ENCODE results near the gene STK16. TPM values are rescaled to one million over a fixed set of nuclear protein-coding genes. Genes with fewer than 3 reads are reported as not detected.

STK16 gene
- total and polyA plus RNA-seq, 3 experiments from 2014 or later = 18.6 to 26.1 (median 23.0) TPM

GRCh38 chr2:219215871-219216534 lies 29.3 kb upstream of the STK16 start:
- H3K9me3 ChIP-seq (ENCODE audit: low read length) = no peaks in the 10 kb centered on the region
- H3K36me3 ChIP-seq (ENCODE audit: insufficient read depth, low read length) = peaks cover 8% of the 10 kb centered on the region
- Mint-ChIP-seq H3K36me3 (peaks cover 0 to 19% (median 5%) of the 10 kb centered on the region in 3 donors), H3K4me3 (peak overlapping the region in 1 of 7 donors; percentile 51), H3K27me3 (peaks cover 0 to 2% of the 10 kb centered on the region in 2 donors), H3K4me1 (peaks cover 22 to 32% (median 24%) of the 10 kb centered on the region in 3 donors), H3K27ac (peak overlapping the region in 2 of 8 donors; percentile 70 to 72), H3K9me3 (no peaks in the 10 kb centered on the region)
- ChIA-PET POLR2A (interaction anchor here (0.9 to 1.3 kb wide), 2 partner anchors 39 to 79 kb away, joined by 3 to 4 read pairs; partner anchors contain the start of gene CNPPD1), CTCF (interaction anchor here (0.6 to 9.0 kb wide), 12 partner anchors 33 to 79 kb away, joined by 3 to 68 read pairs (median 4); partner anchors contain the start of genes NHEJ1, SLC23A3 and TUBA4B)
- H3K4me1 ChIP-seq (ENCODE audit: insufficient read depth, low read length) = peaks cover 22% of the 10 kb centered on the region
- H3K27ac ChIP-seq (ENCODE audit: low read depth, low read length) = no peak overlapping the region
- H3K4me3 ChIP-seq (ENCODE audit: low read length) = no peak overlapping the region
- DNase-seq = no peak
- H3K27me3 ChIP-seq (ENCODE audit: insufficient read depth, low read length, poor library complexity, severe bottlenecking) = no peaks in the 10 kb centered on the region

- H3K4me3 ChIP-seq (ENCODE audit: low read length) = no peak overlapping the region
- peaks cover 17 to 27% (median 19%) of the 10 kb centered on the region in 3 donors for H3K4me1 Mint-ChIP-seq
- CTCF ChIA-PET = interaction anchor here (0.6 to 9.0 kb wide), 12 partner anchors 12 to 84 kb away, joined by 3 to 68 read pairs (median 3); partner anchors contain the start of genes DNAJB2, NHEJ1 and SLC23A3
- H3K4me3 Mint-ChIP-seq = peak overlapping the region in 5 of 7 donors; percentile 22 to 54 (median 51)
- DNase-seq = no peak
- no peaks in the 10 kb centered on the region for H3K27me3 ChIP-seq (ENCODE audit: insufficient read depth, low read length, poor library complexity, severe bottlenecking)
- peak overlapping the region in 2 of 8 donors; percentile 72 to 83 for H3K27ac Mint-ChIP-seq
- peaks cover 13% of the 10 kb centered on the region for H3K36me3 ChIP-seq (ENCODE audit: insufficient read depth, low read length)
- peaks cover 2 to 24% (median 9%) of the 10 kb centered on the region in 3 donors for H3K36me3 Mint-ChIP-seq
- H3K4me1 ChIP-seq (ENCODE audit: insufficient read depth, low read length) = peaks cover 18% of the 10 kb centered on the region
- no peaks in the 10 kb centered on the region for H3K9me3 Mint-ChIP-seq
- POLR2A ChIA-PET = interaction anchor here (1.3 kb wide), 1 partner anchor 40 kb away, joined by 4 read pairs; the partner anchor contains the start of gene CNPPD1
- H3K27ac ChIP-seq (ENCODE audit: low read depth, low read length) = no peak overlapping the region
- H3K27me3 Mint-ChIP-seq = peaks cover 0 to 2% of the 10 kb centered on the region in 2 donors
- no peaks in the 10 kb centered on the region for H3K9me3 ChIP-seq (ENCODE audit: low read length)
Observed at GRCh38 chr2:219216535-219216915, 28.8 kb upstream of the STK16 start.

GRCh38 chr2:219218217-219218731 lies 27.0 kb upstream of the STK16 start:
- H3K4me3 ChIP-seq (ENCODE audit: low read length) = peak overlapping the region; percentile 72
- H3K27ac ChIP-seq (ENCODE audit: low read depth, low read length) = peak overlapping the region; percentile 68
- peak in 2 of 5 donors; percentile 6 to 7 for DNase-seq
- peaks cover 18% of the 10 kb centered on the region for H3K4me1 ChIP-seq (ENCODE audit: insufficient read depth, low read length)
- ChIA-PET CTCF (interaction anchor here (0.7 to 9.0 kb wide), 10 partner anchors 11 to 76 kb away, joined by 3 to 68 read pairs (median 5); partner anchors contain the start of genes ANKZF1, ATG9A, GLB1L and NHEJ1), POLR2A (interaction anchor here (0.6 to 2.7 kb wide), 11 partner anchors 10 to 61 kb away, joined by 3 to 24 read pairs (median 5); partner anchors contain the start of genes ANKZF1, ATG9A, CNPPD1 and DNAJB2)
- Mint-ChIP-seq H3K36me3 (peaks cover 4 to 40% (median 10%) of the 10 kb centered on the region in 3 donors), H3K4me3 (peak overlapping the region; percentile 66 to 91 (median 83)), H3K27ac (peak overlapping the region; percentile 36 to 85 (median 78)), H3K27me3 (peaks cover 0 to 2% of the 10 kb centered on the region in 2 donors), H3K9me3 (no peaks in the 10 kb centered on the region), H3K4me1 (peaks cover 18 to 26% (median 18%) of the 10 kb centered on the region in 3 donors)
- H3K36me3 ChIP-seq (ENCODE audit: insufficient read depth, low read length) = peaks cover 28% of the 10 kb centered on the region
- H3K27me3 ChIP-seq (ENCODE audit: insufficient read depth, low read length, poor library complexity, severe bottlenecking) = no peaks in the 10 kb centered on the region
- no peaks in the 10 kb centered on the region for H3K9me3 ChIP-seq (ENCODE audit: low read length)

GRCh38 chr2:219218732-219219701 lies 26.3 kb upstream of the STK16 start, which contains the start of gene ABCB6:
TSS of gene ABCB6 (minus strand) at chr2:219218958. CDS start at chr2:219218673, 285 bp downstream.
- Mint-ChIP-seq H3K36me3 (peaks cover 7 to 46% (median 13%) of the 10 kb centered on the region in 3 donors), H3K4me1 (peaks cover 18 to 26% (median 18%) of the 10 kb centered on the region in 3 donors), H3K9me3 (no peaks in the 10 kb centered on the region), H3K27me3 (peaks cover 0 to 2% of the 10 kb centered on the region in 2 donors), H3K4me3 (peak within 1 kb of the TSS; percentile 66 to 91 (median 83)), H3K27ac (peak within 1 kb of the TSS; percentile 36 to 88 (median 79))
- H3K4me1 ChIP-seq (ENCODE audit: insufficient read depth, low read length) = peaks cover 18% of the 10 kb centered on the region
- H3K27ac ChIP-seq (ENCODE audit: low read depth, low read length) = peak within 1 kb of the TSS; percentile 68
- ChIA-PET CTCF (interaction anchor here (0.7 to 9.0 kb wide), 11 partner anchors 10 to 76 kb away, joined by 3 to 68 read pairs (median 5); partner anchors contain the start of genes ANKZF1, ATG9A, NHEJ1 and SLC23A3), POLR2A (interaction anchor here (0.6 to 2.7 kb wide), 9 partner anchors 10 to 76 kb away, joined by 3 to 24 read pairs (median 7); partner anchors contain the start of genes ANKZF1, ATG9A, DNAJB2 and GLB1L)
- peaks cover 36% of the 10 kb centered on the region for H3K36me3 ChIP-seq (ENCODE audit: insufficient read depth, low read length)
- peak within 1 kb of the TSS; percentile 72 for H3K4me3 ChIP-seq (ENCODE audit: low read length)
- H3K9me3 ChIP-seq (ENCODE audit: low read length) = no peaks in the 10 kb centered on the region
- DNase-seq = peak; percentile 70 to 87 (median 83)
- no peaks in the 10 kb centered on the region for H3K27me3 ChIP-seq (ENCODE audit: insufficient read depth, low read length, poor library complexity, severe bottlenecking)

- H3K4me1 ChIP-seq (ENCODE audit: insufficient read depth, low read length) = peaks cover 18% of the 10 kb centered on the region
- no peak overlapping the region for H3K4me3 ChIP-seq (ENCODE audit: low read length)
- Mint-ChIP-seq H3K27me3 (peaks cover 0 to 2% of the 10 kb centered on the region in 2 donors), H3K27ac (peak overlapping the region in 5 of 8 donors; percentile 3 to 88 (median 45)), H3K4me1 (peaks cover 18 to 29% (median 18%) of the 10 kb centered on the region in 3 donors), H3K36me3 (peaks cover 7 to 52% (median 12%) of the 10 kb centered on the region in 3 donors), H3K9me3 (no peaks in the 10 kb centered on the region), H3K4me3 (peak overlapping the region in 3 of 7 donors; percentile 28 to 54 (median 29))
- no peak for DNase-seq
- ChIA-PET POLR2A (interaction anchor here (0.9 to 2.7 kb wide), 4 partner anchors 9 to 75 kb away, joined by 4 to 24 read pairs (median 8); partner anchors contain the start of genes ANKZF1, ATG9A, TUBA4A and TUBA4B), CTCF (interaction anchor here (0.7 to 2.9 kb wide), 5 partner anchors 9 to 75 kb away, joined by 3 to 14 read pairs (median 5); partner anchors contain the start of genes SLC23A3, TUBA4A and TUBA4B)
- no peaks in the 10 kb centered on the region for H3K9me3 ChIP-seq (ENCODE audit: low read length)
- H3K36me3 ChIP-seq (ENCODE audit: insufficient read depth, low read length) = peaks cover 45% of the 10 kb centered on the region
- H3K27me3 ChIP-seq (ENCODE audit: insufficient read depth, low read length, poor library complexity, severe bottlenecking) = no peaks in the 10 kb centered on the region
- H3K27ac ChIP-seq (ENCODE audit: low read depth, low read length) = no peak overlapping the region
Observed at GRCh38 chr2:219219784-219220532, 25.3 kb upstream of the STK16 start.

GRCh38 chr2:219220652-219221402 lies 24.5 kb upstream of the STK16 start:
- Mint-ChIP-seq H3K9me3 (no peaks in the 10 kb centered on the region), H3K4me1 (peaks cover 18 to 34% (median 18%) of the 10 kb centered on the region in 3 donors), H3K4me3 (peak overlapping the region in 4 of 7 donors; percentile 10 to 54 (median 20)), H3K36me3 (peaks cover 7 to 61% (median 12%) of the 10 kb centered on the region in 3 donors), H3K27ac (peak overlapping the region in 4 of 8 donors; percentile 3 to 61 (median 30)), H3K27me3 (peaks cover 0 to 2% of the 10 kb centered on the region in 2 donors)
- H3K9me3 ChIP-seq (ENCODE audit: low read length) = no peaks in the 10 kb centered on the region
- H3K27ac ChIP-seq (ENCODE audit: low read depth, low read length) = no peak overlapping the region
- ChIA-PET CTCF (interaction anchor here (0.7 to 2.9 kb wide), 3 partner anchors 10 to 74 kb away, joined by 4 to 14 read pairs (median 7); no protein-coding TSS in a partner anchor), POLR2A (interaction anchor here (1.4 kb wide), 1 partner anchor 24 kb away, joined by 4 read pairs; the partner anchor contains the start of genes GLB1L and STK16)
- no peak overlapping the region for H3K4me3 ChIP-seq (ENCODE audit: low read length)
- H3K36me3 ChIP-seq (ENCODE audit: insufficient read depth, low read length) = peaks cover 54% of the 10 kb centered on the region
- no peaks in the 10 kb centered on the region for H3K27me3 ChIP-seq (ENCODE audit: insufficient read depth, low read length, poor library complexity, severe bottlenecking)
- no peak for DNase-seq
- H3K4me1 ChIP-seq (ENCODE audit: insufficient read depth, low read length) = peaks cover 18% of the 10 kb centered on the region
